Esophagus squamous epithelium (tissue), 5 donors: ENCODE data around the gene CIRBP. TPM values are rescaled to one million over a fixed set of nuclear protein-coding genes. Genes with fewer than 3 reads are reported as not detected.

Experiments
- DNase-seq: peaks from one replicate; lab custom pipeline; 2025; lab: John Stamatoyannopoulos, UW
- H3K27ac ChIP-seq, 4 donors: fragments of 200-600 bp; sonication (generic); one replicate each; pipeline ENCODE4 v1.5.1; 2016 to 2019; ENCODE audit warnings: mild to moderate bottlenecking in 1 of 4
- H3K27me3 ChIP-seq, 4 donors: fragments of 200-600 bp; sonication (generic); 1 replicate in 3 of 4; 2 replicates in 1 of 4; pipeline versions ENCODE4 v1.5.1 to v1.6.0; 2017 to 2021; ENCODE audit warnings: antibody characterized with exemption in 1 of 4
- H3K36me3 ChIP-seq, 3 donors: fragments of 200-600 bp; sonication (generic); one replicate each; pipeline ENCODE4 v1.5.1; 2016 to 2019
- H3K4me1 ChIP-seq, 3 donors: fragments of 200-600 bp; sonication (generic); one replicate each; pipeline ENCODE4 v1.5.1; 2017 to 2019
- H3K4me3 ChIP-seq, 4 donors: fragments of 200-600 bp; sonication (generic); 1 replicate in 3 of 4; 2 replicates in 1 of 4; pipeline ENCODE4 v1.5.1; 2016 to 2019; ENCODE audit warnings: mild to moderate bottlenecking in 2 of 4, moderate library complexity in 1 of 4
- H3K9me3 ChIP-seq, 3 donors: fragments of 200-600 bp; sonication (generic); one replicate each; pipeline ENCODE4 v1.5.1; 2016 to 2019
- POLR2A ChIP-seq, 4 donors: fragments of 450-650 bp; IDR thresholded peaks; one replicate each; pipeline ENCODE4 v1.6.1; 2017; ENCODE audit warnings: antibody characterized with exemption in 4 of 4, mild to moderate bottlenecking in 4 of 4, moderate library complexity in 3 of 4
- WGBS, 2 donors: methylation state at CpG; one replicate each; pipeline ENCODE4 v1.1.5; 2018; 5-methylcytosine and 5-hydroxymethylcytosine counted together
- intact Hi-C: fragments of 100-400 bp; cut with DNase I; formaldehyde crosslinking; loops from one replicate; pipeline ENCODE4 v1.15.0; 2022
- total RNA-seq, 4 donors: library from RNA; depleted of rRNA; stranded (reverse); fragments of >200 nt; gene quantifications; one replicate each; pipeline ENCODE4 v1.1.0, GENCODE V29; 2016
- TF ChIP-seq, protein P1 (sequence below), 6 experiments: fragments of 450-650 bp in 4 of 6; fragments of 200-600 bp in 2 of 6; sonication (generic) in 2 of 6; IDR thresholded peaks; one replicate each; pipeline ENCODE4 v1.5.1; 2016 to 2019; ENCODE audit warnings: antibody characterized with exemption in 6 of 6, mild to moderate bottlenecking in 4 of 6, moderate library complexity in 4 of 6
- donor health status: DM: yes; HTN: yes; CAD: no.

The CIRBP gene
- total RNA-seq, 4 donors from 2014 or later, result 116 to 415 (median 238) TPM

DNA sequence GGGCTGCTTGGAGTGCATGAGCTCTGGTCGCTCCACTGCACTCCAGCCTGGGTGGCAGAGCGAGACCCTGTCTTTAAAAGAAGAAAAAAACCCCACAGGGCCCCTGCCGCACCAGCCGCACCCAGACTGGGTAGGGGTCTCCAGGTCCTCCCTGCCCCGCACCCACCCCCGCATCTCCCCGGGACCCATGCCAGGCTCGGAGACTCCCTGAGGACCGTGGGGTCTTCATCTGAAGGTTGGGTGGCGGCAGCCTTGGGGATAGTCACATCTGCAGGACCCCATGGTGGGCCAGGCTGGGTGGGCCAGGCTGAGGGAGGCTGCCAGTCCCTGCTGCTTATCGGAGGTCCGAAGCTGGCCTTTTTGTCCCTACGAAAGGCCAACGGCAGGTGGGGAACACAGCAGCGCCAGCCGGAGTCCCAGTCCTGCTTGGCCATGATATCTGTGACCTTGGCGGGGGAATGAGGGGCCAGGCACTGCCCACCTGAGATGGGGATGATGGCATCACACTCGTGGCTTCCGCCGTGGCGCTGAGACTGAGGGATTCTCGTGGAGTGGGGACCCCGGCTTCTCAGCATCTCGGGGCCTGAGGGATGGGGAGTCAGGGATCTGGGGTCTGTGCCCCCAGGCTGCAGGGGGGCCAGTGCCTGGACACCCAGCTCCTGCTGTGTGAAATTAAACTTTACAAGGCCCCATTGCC is 27.6 kb downstream of the CIRBP start:
- Histone ChIP-seq H3K4me3 (no peak overlapping the region), H3K4me1 (peaks cover 0 to 14% (median 7%) of the 10 kb centered on the region in 3 donors), H3K27ac (no peak overlapping the region), H3K9me3 (no peaks in the 10 kb centered on the region), H3K27me3 (peaks cover 0 to 69% (median 7%) of the 10 kb centered on the region in 4 donors), H3K36me3 (no peaks in the 10 kb centered on the region)
- TF ChIP-seq, protein P1, sequence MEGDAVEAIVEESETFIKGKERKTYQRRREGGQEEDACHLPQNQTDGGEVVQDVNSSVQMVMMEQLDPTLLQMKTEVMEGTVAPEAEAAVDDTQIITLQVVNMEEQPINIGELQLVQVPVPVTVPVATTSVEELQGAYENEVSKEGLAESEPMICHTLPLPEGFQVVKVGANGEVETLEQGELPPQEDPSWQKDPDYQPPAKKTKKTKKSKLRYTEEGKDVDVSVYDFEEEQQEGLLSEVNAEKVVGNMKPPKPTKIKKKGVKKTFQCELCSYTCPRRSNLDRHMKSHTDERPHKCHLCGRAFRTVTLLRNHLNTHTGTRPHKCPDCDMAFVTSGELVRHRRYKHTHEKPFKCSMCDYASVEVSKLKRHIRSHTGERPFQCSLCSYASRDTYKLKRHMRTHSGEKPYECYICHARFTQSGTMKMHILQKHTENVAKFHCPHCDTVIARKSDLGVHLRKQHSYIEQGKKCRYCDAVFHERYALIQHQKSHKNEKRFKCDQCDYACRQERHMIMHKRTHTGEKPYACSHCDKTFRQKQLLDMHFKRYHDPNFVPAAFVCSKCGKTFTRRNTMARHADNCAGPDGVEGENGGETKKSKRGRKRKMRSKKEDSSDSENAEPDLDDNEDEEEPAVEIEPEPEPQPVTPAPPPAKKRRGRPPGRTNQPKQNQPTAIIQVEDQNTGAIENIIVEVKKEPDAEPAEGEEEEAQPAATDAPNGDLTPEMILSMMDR (IDR thresholded peaks at IDR 0.05), result no peak
- TF ChIP-seq POLR2A (IDR thresholded peaks at IDR 0.05), result no peak
- intact Hi-C loops, result no loop called here
- 76 to 82% methylated on average over 6 to 8 of the region's 24 CpGs for WGBS, 2 donors
- DNase-seq, result no peak

DNA sequence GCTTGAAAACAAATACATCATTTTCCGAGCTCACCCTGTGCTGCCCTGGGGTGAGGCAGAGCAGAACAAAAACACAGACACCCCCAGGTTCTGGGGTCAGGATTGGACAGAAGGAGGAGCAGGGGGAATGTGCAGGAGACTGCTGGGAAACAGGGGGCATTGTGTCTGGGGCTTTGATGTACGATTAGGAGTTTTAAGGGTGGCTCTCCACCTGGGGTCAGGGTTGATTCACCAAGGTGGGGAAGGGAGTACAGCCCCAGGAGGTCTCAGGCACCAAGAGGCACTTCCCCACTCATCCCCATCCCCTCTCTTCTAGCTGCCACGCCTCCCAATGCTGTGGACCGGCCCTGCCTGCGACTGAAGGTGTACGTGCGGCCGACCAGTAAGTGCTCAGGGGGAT is 29.1 kb downstream of the CIRBP start:
- no peaks in the 10 kb centered on the region for H3K36me3 ChIP-seq
- peaks cover 0 to 54% (median 7%) of the 10 kb centered on the region in 4 donors for H3K27me3 ChIP-seq
- H3K4me1 ChIP-seq, result peaks cover 0 to 10% (median 7%) of the 10 kb centered on the region in 3 donors
- H3K4me3 ChIP-seq, result no peak overlapping the region
- no peaks in the 10 kb centered on the region for H3K9me3 ChIP-seq
- WGBS, 2 donors, result 85 to 86% methylated on average over 1 to 5 of the region's 8 CpGs
- no peak overlapping the region for H3K27ac ChIP-seq
- TF ChIP-seq POLR2A (IDR thresholded peaks at IDR 0.05), result no peak
- TF ChIP-seq, protein P1 (IDR thresholded peaks at IDR 0.05), result no peak
- intact Hi-C loops, result no loop called here
- no peak for DNase-seq

DNA sequence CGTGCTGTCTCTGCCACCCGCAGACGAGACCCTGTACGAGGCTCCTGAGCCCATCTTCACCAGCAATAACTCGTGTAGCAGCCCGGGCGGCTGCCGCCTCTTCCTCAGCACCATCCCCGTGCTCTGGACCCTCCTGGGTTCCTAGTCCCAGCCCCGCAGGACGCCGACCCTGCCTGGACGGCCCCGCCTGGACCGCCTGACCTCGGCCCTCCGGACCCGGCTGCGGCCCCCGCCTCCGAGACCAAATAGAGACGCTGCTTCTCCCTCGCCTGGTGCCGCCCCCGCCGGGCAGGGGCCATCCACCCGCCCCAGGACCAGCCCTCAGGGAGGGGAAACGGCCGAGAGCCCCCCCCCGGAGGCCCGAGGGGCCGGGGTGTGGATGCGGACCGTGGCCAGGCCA is 30.7 kb downstream of the CIRBP start:
- Histone ChIP-seq H3K36me3 (no peaks in the 10 kb centered on the region), H3K27me3 (peaks cover 0 to 38% (median 5%) of the 10 kb centered on the region in 4 donors), H3K4me3 (no peak overlapping the region), H3K4me1 (peaks cover 0 to 10% (median 7%) of the 10 kb centered on the region in 3 donors), H3K9me3 (no peaks in the 10 kb centered on the region), H3K27ac (no peak overlapping the region)
- no peak for DNase-seq
- intact Hi-C loops, result no loop called here
- 71 to 72% methylated on average over 3 to 11 of the region's 34 CpGs for WGBS, 2 donors
- TF ChIP-seq, protein P1 (IDR thresholded peaks at IDR 0.05), result no peak
- no peak for TF ChIP-seq POLR2A (IDR thresholded peaks at IDR 0.05)

DNA sequence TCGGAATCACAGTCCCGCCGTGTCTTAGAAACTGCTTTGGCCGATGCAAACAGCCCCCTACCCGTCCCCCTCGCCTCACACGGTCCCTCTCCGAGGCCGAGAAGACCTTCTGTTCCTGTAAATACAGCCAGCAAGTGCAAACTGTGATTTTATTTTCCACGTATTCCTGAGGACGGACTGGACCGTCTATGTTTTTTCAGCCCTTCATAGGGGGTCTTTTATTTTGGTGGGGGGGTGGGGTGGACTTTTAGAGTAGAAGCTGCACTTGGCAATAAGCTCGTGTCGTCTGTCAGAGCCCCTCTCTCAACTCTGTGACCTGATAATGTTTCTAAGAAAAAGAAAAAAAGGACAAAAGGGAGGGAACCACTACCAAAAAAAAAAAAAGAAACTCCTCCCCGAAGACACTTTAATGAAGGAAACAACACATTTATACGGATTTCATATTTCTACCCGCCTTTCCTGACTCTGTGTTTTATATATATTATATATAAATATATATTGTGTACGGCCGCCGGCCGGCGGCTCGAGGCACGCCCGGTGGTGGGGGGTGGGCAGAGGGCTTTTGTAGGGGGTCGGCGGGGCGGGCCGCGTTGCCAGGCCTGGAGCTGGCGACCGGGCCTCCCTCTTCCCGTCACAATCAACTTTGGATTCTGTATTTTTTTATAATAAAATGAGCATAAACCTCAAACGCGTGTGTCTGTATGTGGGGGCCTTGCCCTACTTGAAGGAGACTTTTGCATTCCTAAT is 31.8 kb downstream of the CIRBP start:
- H3K9me3 ChIP-seq, result no peaks in the 10 kb centered on the region
- no peak overlapping the region for H3K27ac ChIP-seq
- no peaks in the 10 kb centered on the region for H3K36me3 ChIP-seq
- TF ChIP-seq, protein P1 (IDR thresholded peaks at IDR 0.05), result no peak
- TF ChIP-seq POLR2A (IDR thresholded peaks at IDR 0.05), result no peak
- WGBS, 2 donors, result 80 to 83% methylated on average over 31 to 35 of the region's 35 CpGs
- H3K4me3 ChIP-seq, result no peak overlapping the region
- intact Hi-C loops, result no loop called here
- peaks cover 0 to under 1% (median 0%) of the 10 kb centered on the region in 3 donors for H3K4me1 ChIP-seq
- no peak for DNase-seq
- H3K27me3 ChIP-seq, result peaks cover 0 to 27% (median 0%) of the 10 kb centered on the region in 4 donors
